Neural progenitor cell (in vitro differentiated cells): Measurements from ENCODE around the gene MED16.

ENCODE experiments used
- CTCF ChIP-seq: fragments of 200-600 bp; sonication (generic); IDR thresholded peaks from 2 replicates; pipeline ENCODE4 v1.5.1; 2017; ENCODE audit warnings: antibody characterized with exemption, mild to moderate bottlenecking
- EZH2 ChIP-seq: fragments of 200-600 bp; sonication (generic); IDR thresholded peaks from 2 replicates; pipeline ENCODE4 v1.6.1; 2017; ENCODE audit warnings: antibody characterized with exemption, mild to moderate bottlenecking, moderate library complexity
- EZH2phosphoT487 ChIP-seq: fragments of 200-600 bp; sonication (generic); IDR thresholded peaks from 2 replicates; pipeline ENCODE4 v1.6.1; 2017; ENCODE audit warnings: antibody characterized with exemption

DNA sequence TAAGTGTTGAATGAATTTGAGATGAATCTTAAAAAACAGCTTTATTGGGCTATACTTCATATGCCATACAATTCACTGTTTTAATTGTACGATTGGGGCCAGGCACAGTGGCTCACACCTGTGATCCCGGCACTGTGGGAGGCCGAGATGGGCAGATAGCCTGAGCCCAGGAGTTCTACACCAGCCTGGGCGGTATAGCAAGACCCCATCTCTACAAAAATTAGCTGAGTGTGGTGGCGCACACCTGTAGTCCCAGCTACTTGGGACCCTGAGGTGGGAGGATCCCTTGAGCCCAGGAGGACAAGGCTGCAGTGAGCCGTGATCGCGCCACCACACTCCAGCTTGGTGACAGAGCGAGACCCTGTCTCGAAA, 43.2 kb upstream of the MED16 start:
- TF ChIP-seq EZH2phosphoT487 (no peak), CTCF (no peak), EZH2 (no peak)
